Natural killer cell (primary cell): ENCODE measurements around the gene STRBP. TPM values are rescaled to one million over a fixed set of nuclear protein-coding genes. Genes with fewer than 3 reads are reported as not detected.

Experiments
- ATAC-seq, 3 donors: fragments of 150-1000 bp in 2 of 3; fragments of 200-7000 bp in 1 of 3; cut with Tn5 transposase; 1 replicate in 1 of 3; 2 replicates in 2 of 3; pipeline ENCODE4 v1.10.0; 2021; ENCODE audit warnings: mild to moderate bottlenecking in 2 of 3, moderate library complexity in 2 of 3
- DNase-seq, 2 donors: peaks; one replicate each; pipeline versions ENCODE4 v3.0.0 to v3.0.0-alpha.2; 2013 to 2021; ENCODE audit warnings: mixed read lengths in 1 of 2
- H3K27ac ChIP-seq: one replicate; pipeline ENCODE4 v1.5.1; 2013; ENCODE audit warnings: mild to moderate bottlenecking, low read length
- H3K27me3 ChIP-seq: one replicate; pipeline ENCODE4 v1.6.1; 2013; ENCODE audit warnings: low read length; ENCODE audit not compliant: control insufficient read depth, insufficient read depth
- H3K36me3 ChIP-seq: one replicate; pipeline ENCODE4 v1.6.1; 2013; ENCODE audit warnings: low read length; ENCODE audit not compliant: control insufficient read depth, insufficient read depth
- H3K4me1 ChIP-seq: one replicate; pipeline ENCODE4 v1.6.1; 2013; ENCODE audit warnings: low read length; ENCODE audit not compliant: control insufficient read depth, insufficient read depth
- H3K4me3 ChIP-seq: one replicate; pipeline ENCODE4 v1.5.1; 2013; ENCODE audit warnings: low read length
- H3K9me3 ChIP-seq: one replicate; pipeline ENCODE4 v1.6.1; 2013; ENCODE audit warnings: low read length; ENCODE audit not compliant: control insufficient read depth, insufficient read depth
- H3K27ac Mint-ChIP-seq, 2 donors: one replicate each; pipeline ENCODE4 v1.8.0; 2022; ENCODE audit warnings: mild to moderate bottlenecking in 2 of 2, mixed read lengths in 2 of 2, moderate library complexity in 1 of 2
- H3K27me3 Mint-ChIP-seq, 2 donors: one replicate each; pipeline ENCODE4 v1.8.0; 2022; ENCODE audit warnings: low read depth in 2 of 2, mixed read lengths in 2 of 2
- H3K36me3 Mint-ChIP-seq: one replicate; pipeline ENCODE4 v1.8.0; 2022; ENCODE audit warnings: mixed read lengths
- H3K4me1 Mint-ChIP-seq, 2 donors: one replicate each; pipeline ENCODE4 v1.8.0; 2022; ENCODE audit warnings: mixed read lengths in 2 of 2
- H3K4me3 Mint-ChIP-seq: one replicate; pipeline ENCODE4 v1.8.0; 2022; ENCODE audit warnings: mild to moderate bottlenecking, moderate library complexity, mixed read lengths
- H3K9me3 Mint-ChIP-seq, 2 donors: one replicate each; pipeline ENCODE4 v1.8.0; 2022; ENCODE audit warnings: mixed read lengths in 2 of 2
- WGBS: methylation state at CpG from one replicate; pipeline ENCODE4 v1.1.7; 2013; ENCODE audit warnings: missing lambda C conversion rate; ENCODE audit not compliant: insufficient coverage; 5-methylcytosine and 5-hydroxymethylcytosine counted together
- intact Hi-C: fragments of 100-400 bp; cut with micrococcal nuclease; formaldehyde crosslinking; loops from one replicate; pipeline ENCODE4 v1.14.2; 2022
- total RNA-seq, 4 donors: library from RNA; stranded (reverse); fragments of 120-200 nt in 1 of 4; gene quantifications; one replicate each; pipeline versions ENCODE4 v1.2.3 to v1.2.4, GENCODE V29; 2013 to 2022
- TF ChIP-seq, protein P1 (sequence below): fragments of 200-600 bp; IDR thresholded peaks from one replicate; pipeline ENCODE4 v1.8.0; 2022; ENCODE audit warnings: antibody characterized with exemption

Gene STRBP
- total RNA-seq, 3 donors from 2014 or later (not counting 1 experiment from before 2014, with no cell fraction given), result 6.0 to 8.3 (median 7.9) TPM

DNA sequence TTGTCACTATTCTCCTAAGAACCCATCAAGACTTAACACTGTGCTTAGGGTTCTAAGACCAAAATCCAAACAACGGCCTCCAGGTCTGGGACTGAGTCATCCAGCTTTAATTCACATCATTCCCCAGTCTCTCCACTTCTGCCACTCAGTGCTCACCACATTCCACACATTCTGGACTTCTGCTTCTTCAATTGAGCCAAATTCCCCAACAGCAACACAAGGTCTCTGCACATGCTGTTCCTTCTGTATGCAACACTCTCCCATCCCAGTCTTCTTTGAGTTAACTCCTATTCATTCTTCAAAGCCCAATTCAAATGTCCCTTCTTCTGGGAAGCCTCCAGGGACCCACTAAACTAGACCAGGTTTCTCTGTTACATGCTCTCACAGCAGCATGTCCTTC, 137.1 kb downstream of the STRBP start:
- Mint-ChIP-seq H3K27me3 (no peaks in the 10 kb centered on the region), H3K27ac (no peak overlapping the region), H3K4me3 (no peak overlapping the region), H3K4me1 (no peaks in the 10 kb centered on the region), H3K36me3 (no peaks in the 10 kb centered on the region), H3K9me3 (no peaks in the 10 kb centered on the region)
- no peak for DNase-seq
- Histone ChIP-seq H3K36me3 (peaks cover 16% of the 10 kb centered on the region), H3K27ac (no peak overlapping the region), H3K27me3 (no peaks in the 10 kb centered on the region), H3K4me3 (no peak overlapping the region), H3K4me1 (no peaks in the 10 kb centered on the region), H3K9me3 (no peaks in the 10 kb centered on the region)
- intact Hi-C loops, result no loop called here
- TF ChIP-seq, protein P1, sequence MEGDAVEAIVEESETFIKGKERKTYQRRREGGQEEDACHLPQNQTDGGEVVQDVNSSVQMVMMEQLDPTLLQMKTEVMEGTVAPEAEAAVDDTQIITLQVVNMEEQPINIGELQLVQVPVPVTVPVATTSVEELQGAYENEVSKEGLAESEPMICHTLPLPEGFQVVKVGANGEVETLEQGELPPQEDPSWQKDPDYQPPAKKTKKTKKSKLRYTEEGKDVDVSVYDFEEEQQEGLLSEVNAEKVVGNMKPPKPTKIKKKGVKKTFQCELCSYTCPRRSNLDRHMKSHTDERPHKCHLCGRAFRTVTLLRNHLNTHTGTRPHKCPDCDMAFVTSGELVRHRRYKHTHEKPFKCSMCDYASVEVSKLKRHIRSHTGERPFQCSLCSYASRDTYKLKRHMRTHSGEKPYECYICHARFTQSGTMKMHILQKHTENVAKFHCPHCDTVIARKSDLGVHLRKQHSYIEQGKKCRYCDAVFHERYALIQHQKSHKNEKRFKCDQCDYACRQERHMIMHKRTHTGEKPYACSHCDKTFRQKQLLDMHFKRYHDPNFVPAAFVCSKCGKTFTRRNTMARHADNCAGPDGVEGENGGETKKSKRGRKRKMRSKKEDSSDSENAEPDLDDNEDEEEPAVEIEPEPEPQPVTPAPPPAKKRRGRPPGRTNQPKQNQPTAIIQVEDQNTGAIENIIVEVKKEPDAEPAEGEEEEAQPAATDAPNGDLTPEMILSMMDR, result no peak
- 97% methylated on average over 1 of the region's 1 CpG for WGBS
- no peak for ATAC-seq

DNA sequence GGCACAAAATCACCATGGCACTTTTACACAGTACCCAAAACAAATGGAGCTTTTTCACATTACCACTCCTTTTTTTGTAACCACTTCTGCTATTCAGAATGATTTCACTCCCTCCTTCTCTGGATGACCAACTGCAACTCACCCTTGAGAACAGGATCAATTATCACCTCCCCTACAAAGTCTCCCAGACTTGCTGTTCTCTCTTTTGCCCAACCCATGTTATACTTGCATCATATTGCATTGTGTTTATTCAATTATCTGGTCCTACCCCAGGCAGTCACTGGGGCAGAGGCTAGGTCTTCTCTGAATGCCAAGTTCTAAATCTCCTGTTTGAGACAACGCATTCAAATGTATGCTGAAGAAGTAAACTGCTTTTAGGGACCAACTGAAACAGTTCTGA, 139.0 kb downstream of the STRBP start:
- no peaks in the 10 kb centered on the region for H3K9me3 ChIP-seq
- Mint-ChIP-seq H3K27me3 (no peaks in the 10 kb centered on the region), H3K4me3 (no peak overlapping the region), H3K36me3 (no peaks in the 10 kb centered on the region), H3K4me1 (no peaks in the 10 kb centered on the region), H3K9me3 (no peaks in the 10 kb centered on the region), H3K27ac (no peak overlapping the region)
- no peaks in the 10 kb centered on the region for H3K27me3 ChIP-seq
- 90% methylated on average over 1 of the region's 1 CpG for WGBS
- DNase-seq (no peak), ATAC-seq (no peak)
- no peak overlapping the region for H3K4me3 ChIP-seq
- no peaks in the 10 kb centered on the region for H3K4me1 ChIP-seq
- intact Hi-C loops, result no loop called here
- H3K36me3 ChIP-seq, result peaks cover 10% of the 10 kb centered on the region
- H3K27ac ChIP-seq, result no peak overlapping the region
- TF ChIP-seq, protein P1, result no peak

DNA sequence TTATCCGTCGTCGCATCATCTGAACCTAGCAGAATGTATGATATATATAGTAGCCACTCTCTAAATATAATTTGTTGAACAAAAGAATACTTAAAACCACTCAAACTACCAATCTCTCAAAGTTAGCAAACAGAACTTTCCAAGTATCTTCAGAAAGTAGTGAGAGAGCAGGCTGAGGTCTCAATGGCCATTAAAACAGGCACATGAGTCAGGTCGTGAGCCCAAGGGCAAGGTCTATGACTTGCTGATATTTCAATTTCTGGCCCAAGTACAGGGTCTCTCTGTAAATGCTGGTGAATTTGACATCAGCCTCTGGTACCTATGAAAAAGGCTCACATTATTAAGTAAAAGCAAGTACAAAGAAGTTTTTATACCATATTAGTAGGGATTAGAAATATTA, 139.8 kb downstream of the STRBP start:
- no peaks in the 10 kb centered on the region for H3K27me3 ChIP-seq
- no peak overlapping the region for H3K27ac ChIP-seq
- H3K9me3 ChIP-seq, result no peaks in the 10 kb centered on the region
- H3K4me1 ChIP-seq, result no peaks in the 10 kb centered on the region
- no peak overlapping the region for H3K4me3 Mint-ChIP-seq
- H3K36me3 ChIP-seq, result peaks cover 7% of the 10 kb centered on the region
- no peak for DNase-seq
- H3K27me3 Mint-ChIP-seq, result no peaks in the 10 kb centered on the region
- ATAC-seq, result no peak
- 100% methylated on average over 1 of the region's 4 CpGs for WGBS
- intact Hi-C loops, result no loop called here
- no peak overlapping the region for H3K27ac Mint-ChIP-seq
- no peaks in the 10 kb centered on the region for H3K36me3 Mint-ChIP-seq
- H3K4me1 Mint-ChIP-seq, result no peaks in the 10 kb centered on the region
- no peak overlapping the region for H3K4me3 ChIP-seq
- H3K9me3 Mint-ChIP-seq, result no peaks in the 10 kb centered on the region
- TF ChIP-seq, protein P1, result no peak

DNA sequence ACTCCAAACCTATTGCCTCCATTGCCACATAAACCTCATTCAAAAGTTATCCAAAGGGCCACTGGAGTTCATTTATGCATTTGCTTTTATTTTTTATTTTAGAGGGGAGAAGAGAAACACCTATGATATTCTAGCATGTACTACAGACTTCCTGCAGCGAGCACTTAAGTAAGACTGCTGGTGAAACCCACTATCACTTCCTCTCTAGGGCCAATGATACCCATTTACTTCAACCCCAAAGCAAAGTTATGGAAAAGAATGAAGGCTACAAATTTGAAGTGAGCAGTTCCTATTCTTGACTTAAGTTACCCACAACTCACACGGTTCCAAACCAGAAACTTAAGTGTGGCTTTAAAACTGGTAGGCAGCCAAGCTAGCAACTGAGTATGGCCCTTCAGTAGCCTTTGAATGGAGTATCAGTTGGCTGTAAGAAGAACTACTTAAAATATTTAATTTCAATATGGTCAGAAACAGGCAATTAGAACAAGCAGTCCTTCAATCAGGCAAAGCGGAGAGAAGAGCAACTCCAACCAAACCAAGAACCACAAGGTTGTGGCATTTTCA, 140.8 kb downstream of the STRBP start:
- Mint-ChIP-seq H3K9me3 (no peaks in the 10 kb centered on the region), H3K36me3 (no peaks in the 10 kb centered on the region), H3K4me3 (no peak overlapping the region), H3K27ac (no peak overlapping the region), H3K27me3 (no peaks in the 10 kb centered on the region), H3K4me1 (no peaks in the 10 kb centered on the region)
- WGBS, result 81% methylated on average over 2 of the region's 3 CpGs
- intact Hi-C loops, result no loop called here
- Histone ChIP-seq H3K36me3 (peaks cover 7% of the 10 kb centered on the region), H3K4me1 (no peaks in the 10 kb centered on the region), H3K9me3 (no peaks in the 10 kb centered on the region), H3K27ac (no peak overlapping the region), H3K27me3 (no peaks in the 10 kb centered on the region), H3K4me3 (no peak overlapping the region)
- TF ChIP-seq, protein P1, result no peak
- ATAC-seq, result no peak
- no peak for DNase-seq
